IPS-20b (cell line): ENCODE results near the gene P2RX3.

Experiments
- H3K27ac ChIP-seq: one replicate; pipeline ENCODE4 v1.5.1; 2013; ENCODE audit warnings: low read length
- H3K27me3 ChIP-seq: 2 replicates; pipeline ENCODE4 v1.6.1; 2013; ENCODE audit warnings: mild to moderate bottlenecking, low read length, inconsistent platforms; ENCODE audit not compliant: insufficient read depth
- H3K36me3 ChIP-seq: 2 replicates; pipeline ENCODE4 v1.6.1; 2013; ENCODE audit warnings: low read depth, mild to moderate bottlenecking, inconsistent platforms, low read length, moderate library complexity; ENCODE audit not compliant: insufficient read depth
- H3K4me1 ChIP-seq: 2 replicates; pipeline ENCODE4 v1.6.1; 2013; ENCODE audit warnings: mild to moderate bottlenecking, control low read depth, inconsistent platforms, low read length, moderate library complexity; ENCODE audit not compliant: insufficient read depth
- H3K4me3 ChIP-seq: 2 replicates; pipeline ENCODE4 v1.5.1; 2013; ENCODE audit warnings: mild to moderate bottlenecking, low read length, inconsistent platforms
- H3K9ac ChIP-seq: 2 replicates; pipeline ENCODE4 v1.6.1; 2013; ENCODE audit warnings: low read depth, mild to moderate bottlenecking, inconsistent platforms, low read length, moderate library complexity
- H3K9me3 ChIP-seq: 2 replicates; pipeline ENCODE4 v1.6.1; 2013; ENCODE audit warnings: mild to moderate bottlenecking, low read depth, low read length, inconsistent platforms; ENCODE audit not compliant: insufficient read depth

P2RX3 gene

GRCh38 chr11:57386178-57386940, 48.2 kb downstream of the P2RX3 start:
- no peak overlapping the region for H3K4me3 ChIP-seq
- no peaks in the 10 kb centered on the region for H3K4me1 ChIP-seq
- H3K9ac ChIP-seq, result no peak overlapping the region
- H3K9me3 ChIP-seq, result no peaks in the 10 kb centered on the region
- H3K27ac ChIP-seq, result no peak overlapping the region
- no peaks in the 10 kb centered on the region for H3K36me3 ChIP-seq
- peaks cover 18% of the 10 kb centered on the region; the same call in 1 of the 2 replicates for H3K27me3 ChIP-seq

GRCh38 chr11:57387289-57388030, 49.3 kb downstream of the P2RX3 start:
- peaks cover 19% of the 10 kb centered on the region for H3K27me3 ChIP-seq
- H3K9me3 ChIP-seq, result no peaks in the 10 kb centered on the region
- no peaks in the 10 kb centered on the region for H3K4me1 ChIP-seq
- no peak overlapping the region for H3K9ac ChIP-seq
- H3K27ac ChIP-seq, result no peak overlapping the region
- no peaks in the 10 kb centered on the region for H3K36me3 ChIP-seq
- no peak overlapping the region for H3K4me3 ChIP-seq

GRCh38 chr11:57390535-57390934, 52.4 kb downstream of the P2RX3 start, which contains the start of gene PRG2:
TSS of gene PRG2 (minus strand) at chr11:57390650. CDS start at chr11:57389944, 706 bp downstream.
- Histone ChIP-seq H3K4me1 (no peaks in the 10 kb centered on the region), H3K4me3 (no peak within 1 kb of the TSS), H3K9ac (no peak within 1 kb of the TSS), H3K9me3 (no peaks in the 10 kb centered on the region), H3K27ac (no peak within 1 kb of the TSS), H3K36me3 (no peaks in the 10 kb centered on the region), H3K27me3 (peaks cover 21% of the 10 kb centered on the region)

- Histone ChIP-seq H3K4me1 (no peaks in the 10 kb centered on the region), H3K27me3 (peaks cover 21% of the 10 kb centered on the region), H3K4me3 (no peak overlapping the region), H3K27ac (no peak overlapping the region), H3K9me3 (no peaks in the 10 kb centered on the region), H3K9ac (no peak overlapping the region), H3K36me3 (no peaks in the 10 kb centered on the region)
Observed at GRCh38 chr11:57391111-57391510, 53.0 kb downstream of the P2RX3 start.

- no peaks in the 10 kb centered on the region for H3K36me3 ChIP-seq
Observed at GRCh38 chr11:57391539-57391938, 53.4 kb downstream of the P2RX3 start.

GRCh38 chr11:57392066-57392762, 54.1 kb downstream of the P2RX3 start:
- H3K4me3 ChIP-seq, result no peak overlapping the region
- H3K27ac ChIP-seq, result no peak overlapping the region
- no peak overlapping the region for H3K9ac ChIP-seq
- peaks cover 25% of the 10 kb centered on the region for H3K27me3 ChIP-seq
- no peaks in the 10 kb centered on the region for H3K9me3 ChIP-seq
- H3K36me3 ChIP-seq, result no peaks in the 10 kb centered on the region
- no peaks in the 10 kb centered on the region for H3K4me1 ChIP-seq

More at GRCh38 chr11:57391539-57391938, 53.4 kb downstream of the P2RX3 start:
- no peaks in the 10 kb centered on the region for H3K9me3 ChIP-seq
- no peak overlapping the region for H3K27ac ChIP-seq
- no peaks in the 10 kb centered on the region for H3K4me1 ChIP-seq
- H3K27me3 ChIP-seq, result peaks cover 21% of the 10 kb centered on the region
- H3K4me3 ChIP-seq, result no peak overlapping the region
- H3K9ac ChIP-seq, result no peak overlapping the region

GRCh38 chr11:57392763-57393105, 54.6 kb downstream of the P2RX3 start:
- Histone ChIP-seq H3K36me3 (no peaks in the 10 kb centered on the region), H3K4me3 (no peak overlapping the region), H3K9me3 (no peaks in the 10 kb centered on the region), H3K27me3 (peaks cover 27% of the 10 kb centered on the region), H3K9ac (no peak overlapping the region), H3K4me1 (no peaks in the 10 kb centered on the region), H3K27ac (no peak overlapping the region)

- H3K27me3 ChIP-seq, result peaks cover 27% of the 10 kb centered on the region
- H3K9me3 ChIP-seq, result no peaks in the 10 kb centered on the region
- no peak overlapping the region for H3K4me3 ChIP-seq
- H3K36me3 ChIP-seq, result no peaks in the 10 kb centered on the region
- no peak overlapping the region for H3K9ac ChIP-seq
- H3K4me1 ChIP-seq, result no peaks in the 10 kb centered on the region
- H3K27ac ChIP-seq, result no peak overlapping the region
Observed at GRCh38 chr11:57394203-57394965, 56.2 kb downstream of the P2RX3 start.

- Histone ChIP-seq H3K9me3 (no peaks in the 10 kb centered on the region), H3K27ac (no peak overlapping the region), H3K4me3 (no peak overlapping the region), H3K36me3 (no peaks in the 10 kb centered on the region), H3K4me1 (no peaks in the 10 kb centered on the region), H3K9ac (no peak overlapping the region), H3K27me3 (peaks cover 14% of the 10 kb centered on the region)
Observed at GRCh38 chr11:57395905-57396623, 57.9 kb downstream of the P2RX3 start.

GRCh38 chr11:57396744-57397143, 58.6 kb downstream of the P2RX3 start:
- Histone ChIP-seq H3K27ac (no peak overlapping the region), H3K9me3 (no peaks in the 10 kb centered on the region), H3K4me1 (no peaks in the 10 kb centered on the region), H3K27me3 (peaks cover 14% of the 10 kb centered on the region), H3K4me3 (no peak overlapping the region), H3K36me3 (no peaks in the 10 kb centered on the region), H3K9ac (no peak overlapping the region)
